K562 (cell line): ENCODE data around the gene TNNT2.

Experiments used
- POLR2AphosphoS5 ChIP-seq: IDR thresholded peaks from 2 replicates; pipeline ENCODE4 v1.6.1; 2011; ENCODE audit warnings: mild to moderate bottlenecking, low read depth, low read length, moderate library complexity; ENCODE audit not compliant: control insufficient read depth, insufficient read depth
- ZNF384 ChIP-seq: IDR thresholded peaks from 2 replicates; pipeline ENCODE4 v1.6.1; 2012; ENCODE audit warnings: low read depth, low read length, improper control_type of control experiment
- TF ChIP-seq, protein P1 (sequence below): fragments of 250-450 bp; sonication (Bioruptor Pico); IDR thresholded peaks from 2 replicates; pipeline ENCODE4 v1.5.0; 2021; ENCODE audit warnings: mild to moderate bottlenecking, borderline replicate concordance
- TF ChIP-seq, protein P2 (sequence below): fragments of 450-650 bp; IDR thresholded peaks from 2 replicates; pipeline ENCODE4 v1.6.1; 2016; ENCODE audit warnings: borderline replicate concordance

DNA sequence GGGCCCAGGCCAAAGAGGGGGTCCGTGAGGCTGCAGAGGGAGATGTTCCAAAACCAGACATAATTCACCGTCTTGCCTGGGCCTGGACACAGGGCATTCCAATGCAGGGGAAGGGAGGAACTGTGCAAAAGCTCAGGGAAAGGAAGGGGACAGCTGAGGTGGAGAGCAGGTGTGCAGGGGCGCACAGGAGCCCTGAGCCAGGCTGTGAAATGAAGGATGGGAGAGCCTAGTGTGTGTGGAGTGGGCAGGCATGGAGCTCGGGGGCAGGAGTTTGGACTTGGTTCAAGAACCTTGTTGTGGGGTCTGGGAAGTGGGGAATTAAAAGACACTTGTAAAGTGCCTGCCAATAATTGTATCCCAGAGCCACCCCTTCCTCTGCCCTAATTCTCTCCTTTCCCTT lies 41.8 kb upstream of the TNNT2 start:
- TF ChIP-seq ZNF384 (no peak), POLR2AphosphoS5 (no peak)
- TF ChIP-seq, protein P1, sequence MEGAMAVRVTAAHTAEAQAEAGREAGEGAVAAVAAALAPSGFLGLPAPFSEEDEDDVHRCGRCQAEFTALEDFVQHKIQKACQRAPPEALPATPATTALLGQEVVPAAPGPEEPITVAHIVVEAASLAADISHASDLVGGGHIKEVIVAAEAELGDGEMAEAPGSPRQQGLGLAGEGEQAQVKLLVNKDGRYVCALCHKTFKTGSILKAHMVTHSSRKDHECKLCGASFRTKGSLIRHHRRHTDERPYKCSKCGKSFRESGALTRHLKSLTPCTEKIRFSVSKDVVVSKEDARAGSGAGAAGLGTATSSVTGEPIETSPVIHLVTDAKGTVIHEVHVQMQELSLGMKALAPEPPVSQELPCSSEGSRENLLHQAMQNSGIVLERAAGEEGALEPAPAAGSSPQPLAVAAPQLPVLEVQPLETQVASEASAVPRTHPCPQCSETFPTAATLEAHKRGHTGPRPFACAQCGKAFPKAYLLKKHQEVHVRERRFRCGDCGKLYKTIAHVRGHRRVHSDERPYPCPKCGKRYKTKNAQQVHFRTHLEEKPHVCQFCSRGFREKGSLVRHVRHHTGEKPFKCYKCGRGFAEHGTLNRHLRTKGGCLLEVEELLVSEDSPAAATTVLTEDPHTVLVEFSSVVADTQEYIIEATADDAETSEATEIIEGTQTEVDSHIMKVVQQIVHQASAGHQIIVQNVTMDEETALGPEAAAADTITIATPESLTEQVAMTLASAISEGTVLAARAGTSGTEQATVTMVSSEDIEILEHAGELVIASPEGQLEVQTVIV (CRISPR knock-in tag) = no peak
- TF ChIP-seq, protein P2, sequence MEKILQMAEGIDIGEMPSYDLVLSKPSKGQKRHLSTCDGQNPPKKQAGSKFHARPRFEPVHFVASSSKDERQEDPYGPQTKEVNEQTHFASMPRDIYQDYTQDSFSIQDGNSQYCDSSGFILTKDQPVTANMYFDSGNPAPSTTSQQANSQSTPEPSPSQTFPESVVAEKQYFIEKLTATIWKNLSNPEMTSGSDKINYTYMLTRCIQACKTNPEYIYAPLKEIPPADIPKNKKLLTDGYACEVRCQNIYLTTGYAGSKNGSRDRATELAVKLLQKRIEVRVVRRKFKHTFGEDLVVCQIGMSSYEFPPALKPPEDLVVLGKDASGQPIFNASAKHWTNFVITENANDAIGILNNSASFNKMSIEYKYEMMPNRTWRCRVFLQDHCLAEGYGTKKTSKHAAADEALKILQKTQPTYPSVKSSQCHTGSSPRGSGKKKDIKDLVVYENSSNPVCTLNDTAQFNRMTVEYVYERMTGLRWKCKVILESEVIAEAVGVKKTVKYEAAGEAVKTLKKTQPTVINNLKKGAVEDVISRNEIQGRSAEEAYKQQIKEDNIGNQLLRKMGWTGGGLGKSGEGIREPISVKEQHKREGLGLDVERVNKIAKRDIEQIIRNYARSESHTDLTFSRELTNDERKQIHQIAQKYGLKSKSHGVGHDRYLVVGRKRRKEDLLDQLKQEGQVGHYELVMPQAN = no peak
